ENCODE measurements around the gene ZNF672. TPM values are rescaled to one million over a fixed set of nuclear protein-coding genes. Genes with fewer than 3 reads are reported as not detected.

Gene ZNF672
- polyA plus RNA-seq, 1 of the 3 experiments (the other 2 are of a cell fraction) = 14.2 TPM

DNA sequence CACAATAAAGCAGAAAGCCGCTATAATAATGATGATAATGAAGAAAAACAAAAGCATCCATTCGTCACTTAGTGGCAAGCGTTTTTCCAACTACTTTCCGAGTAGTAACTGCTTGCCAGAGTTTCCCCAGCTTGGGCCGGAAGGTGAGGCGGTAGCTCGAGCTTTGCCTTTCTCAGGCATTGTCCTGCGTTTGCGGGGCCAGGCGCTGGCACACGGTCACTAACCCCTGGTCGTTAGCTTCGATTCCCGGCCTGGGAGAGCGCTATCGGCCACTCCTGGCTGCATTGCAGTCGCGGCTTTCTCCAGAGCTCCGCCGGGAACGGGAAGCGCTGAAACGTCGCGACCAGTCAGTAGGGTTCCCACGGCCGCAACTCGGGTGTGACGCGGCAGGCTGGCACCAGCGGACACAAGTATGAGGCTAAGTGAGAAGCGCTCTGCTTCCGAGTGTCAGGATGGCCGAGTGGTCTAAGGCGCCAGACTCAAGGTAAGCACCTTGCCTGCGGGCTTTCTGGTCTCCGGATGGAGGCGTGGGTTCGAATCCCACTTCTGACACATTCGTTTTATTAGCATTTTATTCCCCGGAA, 35.5 kb downstream of the ZNF672 start (continued):
- peak; percentile 6; the same call in 1 of the 2 replicates for TF ChIP-seq NFIC (IDR thresholded peaks at IDR 0.05; ENCODE audit: borderline replicate concordance)
- TF ChIP-seq JUND (IDR thresholded peaks at IDR 0.05) = no peak
- TF ChIP-seq GATA2 (CRISPR knock-in tag; IDR thresholded peaks at IDR 0.05) = 0 out of 2 replicates have a peak, but pooled peaks have one; percentile 30
- peak; percentile 39; the same call in 1 of the 2 replicates for TF ChIP-seq RCOR1 (IDR thresholded peaks at IDR 0.05; ENCODE audit: low read length)
- TF ChIP-seq, protein P1, sequence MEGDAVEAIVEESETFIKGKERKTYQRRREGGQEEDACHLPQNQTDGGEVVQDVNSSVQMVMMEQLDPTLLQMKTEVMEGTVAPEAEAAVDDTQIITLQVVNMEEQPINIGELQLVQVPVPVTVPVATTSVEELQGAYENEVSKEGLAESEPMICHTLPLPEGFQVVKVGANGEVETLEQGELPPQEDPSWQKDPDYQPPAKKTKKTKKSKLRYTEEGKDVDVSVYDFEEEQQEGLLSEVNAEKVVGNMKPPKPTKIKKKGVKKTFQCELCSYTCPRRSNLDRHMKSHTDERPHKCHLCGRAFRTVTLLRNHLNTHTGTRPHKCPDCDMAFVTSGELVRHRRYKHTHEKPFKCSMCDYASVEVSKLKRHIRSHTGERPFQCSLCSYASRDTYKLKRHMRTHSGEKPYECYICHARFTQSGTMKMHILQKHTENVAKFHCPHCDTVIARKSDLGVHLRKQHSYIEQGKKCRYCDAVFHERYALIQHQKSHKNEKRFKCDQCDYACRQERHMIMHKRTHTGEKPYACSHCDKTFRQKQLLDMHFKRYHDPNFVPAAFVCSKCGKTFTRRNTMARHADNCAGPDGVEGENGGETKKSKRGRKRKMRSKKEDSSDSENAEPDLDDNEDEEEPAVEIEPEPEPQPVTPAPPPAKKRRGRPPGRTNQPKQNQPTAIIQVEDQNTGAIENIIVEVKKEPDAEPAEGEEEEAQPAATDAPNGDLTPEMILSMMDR (IDR thresholded peaks at IDR 0.05) = no peak
- TF ChIP-seq, protein P2, sequence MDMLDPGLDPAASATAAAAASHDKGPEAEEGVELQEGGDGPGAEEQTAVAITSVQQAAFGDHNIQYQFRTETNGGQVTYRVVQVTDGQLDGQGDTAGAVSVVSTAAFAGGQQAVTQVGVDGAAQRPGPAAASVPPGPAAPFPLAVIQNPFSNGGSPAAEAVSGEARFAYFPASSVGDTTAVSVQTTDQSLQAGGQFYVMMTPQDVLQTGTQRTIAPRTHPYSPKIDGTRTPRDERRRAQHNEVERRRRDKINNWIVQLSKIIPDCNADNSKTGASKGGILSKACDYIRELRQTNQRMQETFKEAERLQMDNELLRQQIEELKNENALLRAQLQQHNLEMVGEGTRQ (IDR thresholded peaks at IDR 0.05; ENCODE audit: borderline replicate concordance, low read depth, low read length) = no peak; the same call in 1 of the 2 replicates
- TF ChIP-seq, protein P3, sequence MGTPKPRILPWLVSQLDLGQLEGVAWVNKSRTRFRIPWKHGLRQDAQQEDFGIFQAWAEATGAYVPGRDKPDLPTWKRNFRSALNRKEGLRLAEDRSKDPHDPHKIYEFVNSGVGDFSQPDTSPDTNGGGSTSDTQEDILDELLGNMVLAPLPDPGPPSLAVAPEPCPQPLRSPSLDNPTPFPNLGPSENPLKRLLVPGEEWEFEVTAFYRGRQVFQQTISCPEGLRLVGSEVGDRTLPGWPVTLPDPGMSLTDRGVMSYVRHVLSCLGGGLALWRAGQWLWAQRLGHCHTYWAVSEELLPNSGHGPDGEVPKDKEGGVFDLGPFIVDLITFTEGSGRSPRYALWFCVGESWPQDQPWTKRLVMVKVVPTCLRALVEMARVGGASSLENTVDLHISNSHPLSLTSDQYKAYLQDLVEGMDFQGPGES (IDR thresholded peaks at IDR 0.05; ENCODE audit: low read depth, low read length) = no peak
- TF ChIP-seq YY1 (IDR thresholded peaks at IDR 0.05; ENCODE audit: low read depth) = peak; percentile 48; the same call in 1 of the 2 replicates
- 0 out of 2 replicates have a peak, but pooled peaks have one; percentile 7 for TF ChIP-seq GABPA (IDR thresholded peaks at IDR 0.05; ENCODE audit: low read depth)
- TF ChIP-seq SIN3A (IDR thresholded peaks at IDR 0.05; ENCODE audit: borderline replicate concordance, low read depth, low read length) = peak; percentile 37; the same call in 1 of the 2 replicates
- peak in 1 of 2 experiments; percentile 50; a peak in 2 of 4 replicates for TF ChIP-seq EP300 (IDR thresholded peaks at IDR 0.05; ENCODE audit: borderline replicate concordance in 1 of 2, low read depth in 1 of 2, low read length in 1 of 2)
- peak; percentile 14; the same call in 1 of the 2 replicates for TF ChIP-seq SMC3 (IDR thresholded peaks at IDR 0.05; ENCODE audit: low read depth, low read length)
- peak; percentile 60 for TF ChIP-seq FOSL2 (IDR thresholded peaks at IDR 0.05; ENCODE audit: borderline replicate concordance, low read depth)
- TF ChIP-seq FOXM1 (IDR thresholded peaks at IDR 0.05; ENCODE audit: low read depth) = no peak
- TF ChIP-seq EZH2phosphoT487 (IDR thresholded peaks at IDR 0.05; ENCODE audit: borderline replicate concordance, low read depth) = no peak
- TF ChIP-seq, protein P4, sequence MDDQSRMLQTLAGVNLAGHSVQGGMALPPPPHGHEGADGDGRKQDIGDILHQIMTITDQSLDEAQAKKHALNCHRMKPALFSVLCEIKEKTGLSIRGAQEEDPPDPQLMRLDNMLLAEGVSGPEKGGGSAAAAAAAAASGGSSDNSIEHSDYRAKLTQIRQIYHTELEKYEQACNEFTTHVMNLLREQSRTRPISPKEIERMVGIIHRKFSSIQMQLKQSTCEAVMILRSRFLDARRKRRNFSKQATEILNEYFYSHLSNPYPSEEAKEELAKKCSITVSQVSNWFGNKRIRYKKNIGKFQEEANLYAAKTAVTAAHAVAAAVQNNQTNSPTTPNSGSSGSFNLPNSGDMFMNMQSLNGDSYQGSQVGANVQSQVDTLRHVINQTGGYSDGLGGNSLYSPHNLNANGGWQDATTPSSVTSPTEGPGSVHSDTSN (IDR thresholded peaks at IDR 0.05) = no peak
- peak; percentile 5; the same call in 1 of the 2 replicates for TF ChIP-seq FOXJ3 (CRISPR knock-in tag; IDR thresholded peaks at IDR 0.05)
- peak; percentile 93 for TF ChIP-seq TEAD4 (IDR thresholded peaks at IDR 0.05; ENCODE audit: borderline replicate concordance, insufficient read depth)
- no peak for TF ChIP-seq RFX5 (IDR thresholded peaks at IDR 0.05; ENCODE audit: low read length)
- no peak for TF ChIP-seq NRF1 (IDR thresholded peaks at IDR 0.05; ENCODE audit: low read depth, low read length)
- TF ChIP-seq ELF1 (IDR thresholded peaks at IDR 0.05) = peak; percentile 46; the same call in 1 of the 2 replicates
- TF ChIP-seq, protein P5, sequence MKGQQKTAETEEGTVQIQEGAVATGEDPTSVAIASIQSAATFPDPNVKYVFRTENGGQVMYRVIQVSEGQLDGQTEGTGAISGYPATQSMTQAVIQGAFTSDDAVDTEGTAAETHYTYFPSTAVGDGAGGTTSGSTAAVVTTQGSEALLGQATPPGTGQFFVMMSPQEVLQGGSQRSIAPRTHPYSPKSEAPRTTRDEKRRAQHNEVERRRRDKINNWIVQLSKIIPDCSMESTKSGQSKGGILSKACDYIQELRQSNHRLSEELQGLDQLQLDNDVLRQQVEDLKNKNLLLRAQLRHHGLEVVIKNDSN (IDR thresholded peaks at IDR 0.05; ENCODE audit: borderline replicate concordance, low read depth) = no peak; the same call in 1 of the 2 replicates
- TF ChIP-seq TCF12 (IDR thresholded peaks at IDR 0.05) = no peak
- no peak for TF ChIP-seq RAD21 (IDR thresholded peaks at IDR 0.05; ENCODE audit: low read length)
- no peak; the same call in 1 of the 2 replicates for TF ChIP-seq RXRA (IDR thresholded peaks at IDR 0.05; ENCODE audit: borderline replicate concordance, low read depth)
- peak; percentile 39 for TF ChIP-seq MXI1 (IDR thresholded peaks at IDR 0.05; ENCODE audit: low read depth, low read length)
- no peak for TF ChIP-seq MEF2A (IDR thresholded peaks at IDR 0.05; ENCODE audit: borderline replicate concordance, low read depth)

Measured in SK-N-SH (cell line).